Cardiac fibroblast (primary cell): ENCODE measurements around the gene NEURL2.

ENCODE experiments used
- DNase-seq, 2 donors: peaks; one replicate each; pipeline versions ENCODE4 v3.0.0 to v3.0.0-alpha.2; 2010; ENCODE audit warnings: low read depth in 2 of 2
- H3K4me3 ChIP-seq, 2 donors: replicated peaks in 1 of 2; 1 replicate in 1 of 2; 2 replicates in 1 of 2; pipeline ENCODE4 v1.5.1; 2011; ENCODE audit warnings: low read depth in 2 of 2, low read length in 2 of 2, mild to moderate bottlenecking in 2 of 2, moderate library complexity in 1 of 2
- TF ChIP-seq, protein P1 (sequence below): IDR thresholded peaks from one replicate; pipeline ENCODE4 v1.5.1; 2011; ENCODE audit warnings: low read depth, mild to moderate bottlenecking, low read length, inconsistent platforms

The NEURL2 gene

DNA sequence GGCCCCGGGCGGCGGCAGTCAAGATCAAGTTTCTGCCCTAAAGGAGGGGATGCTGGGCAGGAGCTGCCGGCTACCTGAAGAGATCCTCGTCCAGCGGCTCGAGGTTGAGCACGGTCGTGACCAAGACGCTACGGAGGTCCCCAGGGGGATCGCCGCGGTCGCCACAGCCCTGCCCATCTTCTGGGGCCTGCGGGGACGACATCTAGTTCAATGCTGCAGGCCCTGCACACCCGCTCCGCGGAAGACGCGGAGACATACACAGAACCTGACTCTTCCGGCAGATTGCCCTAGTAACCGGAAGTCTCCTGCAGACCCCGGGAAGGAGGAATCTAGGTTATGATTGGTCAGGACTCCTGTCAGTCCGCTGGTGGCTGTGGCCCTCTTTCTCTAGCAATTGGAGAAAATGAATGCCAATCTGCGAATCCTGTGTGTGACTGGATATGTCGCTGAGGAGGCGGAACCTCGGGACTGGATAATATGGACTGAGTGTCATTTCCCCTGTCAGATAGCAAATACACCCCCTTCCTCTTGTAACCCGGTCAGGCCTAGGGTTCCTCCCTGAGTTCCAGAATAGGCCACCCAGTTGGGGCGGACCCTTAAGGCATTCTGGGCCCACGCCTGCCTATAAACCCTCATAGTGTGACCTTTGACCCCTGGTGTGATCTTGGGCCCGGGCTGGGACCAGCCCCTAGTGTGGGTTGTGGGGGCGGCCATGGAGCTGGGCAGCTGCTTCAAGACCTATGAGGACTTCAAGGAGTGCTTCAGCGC, 33.7 kb downstream of the NEURL2 start, which contains the start of the genes ACOT8 and ZSWIM3:
TSS of gene ACOT8 (minus strand) at position 279 of the 768 bp plus-strand sequence. CDS start at position 202, 77 bp downstream.
TSS of gene ZSWIM3 (plus strand) at position 501 of the 768 bp plus-strand sequence. CDS start at position 713, 212 bp downstream.
- TF ChIP-seq, protein P1, sequence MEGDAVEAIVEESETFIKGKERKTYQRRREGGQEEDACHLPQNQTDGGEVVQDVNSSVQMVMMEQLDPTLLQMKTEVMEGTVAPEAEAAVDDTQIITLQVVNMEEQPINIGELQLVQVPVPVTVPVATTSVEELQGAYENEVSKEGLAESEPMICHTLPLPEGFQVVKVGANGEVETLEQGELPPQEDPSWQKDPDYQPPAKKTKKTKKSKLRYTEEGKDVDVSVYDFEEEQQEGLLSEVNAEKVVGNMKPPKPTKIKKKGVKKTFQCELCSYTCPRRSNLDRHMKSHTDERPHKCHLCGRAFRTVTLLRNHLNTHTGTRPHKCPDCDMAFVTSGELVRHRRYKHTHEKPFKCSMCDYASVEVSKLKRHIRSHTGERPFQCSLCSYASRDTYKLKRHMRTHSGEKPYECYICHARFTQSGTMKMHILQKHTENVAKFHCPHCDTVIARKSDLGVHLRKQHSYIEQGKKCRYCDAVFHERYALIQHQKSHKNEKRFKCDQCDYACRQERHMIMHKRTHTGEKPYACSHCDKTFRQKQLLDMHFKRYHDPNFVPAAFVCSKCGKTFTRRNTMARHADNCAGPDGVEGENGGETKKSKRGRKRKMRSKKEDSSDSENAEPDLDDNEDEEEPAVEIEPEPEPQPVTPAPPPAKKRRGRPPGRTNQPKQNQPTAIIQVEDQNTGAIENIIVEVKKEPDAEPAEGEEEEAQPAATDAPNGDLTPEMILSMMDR, result no peak
- peak within 1 kb of the TSS; percentile 86 to 95 for H3K4me3 ChIP-seq

DNA sequence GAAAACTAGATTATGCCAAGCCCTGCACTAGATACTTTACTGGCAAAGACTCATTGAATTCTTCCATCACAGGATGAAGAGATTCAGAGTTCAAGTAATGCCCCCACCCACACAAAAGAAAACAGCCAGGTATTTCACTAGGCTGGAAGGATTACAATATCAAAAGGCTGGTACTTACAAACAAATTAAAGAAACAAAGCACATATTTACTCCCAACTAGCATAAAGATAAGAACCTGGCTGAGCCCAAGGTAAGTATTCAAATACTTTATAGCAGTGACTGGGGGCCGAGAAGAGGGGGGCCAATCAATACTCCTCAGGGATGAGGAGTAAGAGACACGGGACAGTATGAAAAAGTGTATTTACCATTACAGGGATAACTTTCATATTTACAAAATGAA, 37.5 kb downstream of the NEURL2 start:
- DNase-seq, result no peak
- TF ChIP-seq, protein P1, result no peak
- H3K4me3 ChIP-seq, result no peak overlapping the region

More for the DNA sequence above, 33.7 kb downstream of the NEURL2 start, which contains the start of the genes ACOT8 and ZSWIM3:
- DNase-seq, result peak; percentile 100

DNA sequence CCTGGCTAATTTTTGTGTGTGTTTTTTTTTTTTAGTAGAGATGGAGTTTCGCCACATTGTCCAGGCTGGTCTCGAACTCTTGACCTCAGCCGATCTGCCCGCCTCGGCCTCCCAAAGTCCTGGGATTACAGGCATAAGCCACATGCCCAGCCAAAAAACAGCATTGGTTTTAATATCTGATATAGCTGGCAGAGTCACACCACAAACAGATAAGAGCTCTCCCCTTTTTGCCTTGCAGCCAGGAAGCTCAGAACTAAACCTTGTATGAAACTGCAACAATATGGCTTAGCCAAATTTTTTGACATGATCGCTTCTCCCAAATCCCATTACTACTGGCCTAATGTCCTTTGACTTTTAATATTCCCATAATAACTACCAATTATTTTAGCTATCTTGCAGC, 38.7 kb downstream of the NEURL2 start:
- no peak for DNase-seq
- TF ChIP-seq, protein P1, result no peak
- no peak overlapping the region for H3K4me3 ChIP-seq

GRCh38 chr20:45851501-45851900, 39.5 kb downstream of the NEURL2 start:
- TF ChIP-seq, protein P1, result no peak
- no peak for DNase-seq
- H3K4me3 ChIP-seq, result no peak overlapping the region

GRCh38 chr20:45850926-45851325, 40.1 kb downstream of the NEURL2 start:
- no peak overlapping the region for H3K4me3 ChIP-seq
- no peak for DNase-seq
- TF ChIP-seq, protein P1, result no peak

DNA sequence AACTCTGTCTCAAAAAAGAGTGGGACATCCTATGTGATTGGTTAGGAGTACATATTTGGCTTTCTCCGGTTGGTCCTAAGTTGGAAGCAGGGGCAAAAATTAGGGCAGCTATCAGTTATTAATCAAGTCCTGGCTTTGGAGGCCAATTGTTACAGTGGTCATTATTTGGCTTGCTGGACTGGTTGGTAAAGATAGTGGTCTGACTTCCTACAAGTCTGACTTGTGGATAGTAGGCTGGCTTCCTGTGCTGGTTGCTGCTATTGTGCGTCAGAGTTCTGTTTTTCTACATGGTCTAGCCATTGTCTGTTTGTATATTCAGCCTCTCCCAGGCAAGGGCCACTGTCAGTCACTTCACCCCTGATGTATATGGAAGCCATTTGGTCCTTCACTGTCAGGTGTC, 40.8 kb downstream of the NEURL2 start:
- TF ChIP-seq, protein P1, result no peak
- H3K4me3 ChIP-seq, result no peak overlapping the region
- no peak for DNase-seq
